ENCODE results near the gene FAP. TPM values are rescaled to one million over a fixed set of nuclear protein-coding genes. Genes with fewer than 3 reads are reported as not detected.

Gene FAP
- total and polyA plus RNA-seq, 2 experiments from 2014 or later = 38.1 to 67.8 TPM

GRCh38 chr2:162280654-162281053 lies 37.4 kb upstream of the FAP start:
- no peaks in the 10 kb centered on the region for H3K4me1 ChIP-seq (ENCODE audit: insufficient read depth)
- H3K9me2 ChIP-seq (replicated peaks; ENCODE audit: insufficient read depth) = no peaks in the 10 kb centered on the region
- H3K4me2 ChIP-seq = no peak overlapping the region
- H2AFZ ChIP-seq = no peak overlapping the region
- H3K36me3 ChIP-seq (replicated peaks; ENCODE audit: insufficient read depth, low read depth) = no peaks in the 10 kb centered on the region
- H3K4me3 ChIP-seq = no peak overlapping the region
- H3K9me3 ChIP-seq (ENCODE audit: low read depth) = no peaks in the 10 kb centered on the region
- H3K79me2 ChIP-seq = no peaks in the 10 kb centered on the region
- no peaks in the 10 kb centered on the region for H4K20me1 ChIP-seq (ENCODE audit: insufficient read depth, poor library complexity, severe bottlenecking)
- DNase-seq (ENCODE audit: low spot score) = no peak
- H3K27ac ChIP-seq = no peak overlapping the region
- TF ChIP-seq CTCF (IDR thresholded peaks at IDR 0.05; ENCODE audit: poor library complexity) = no peak
- no peak for TF ChIP-seq EZH2phosphoT487 (IDR thresholded peaks at IDR 0.05; ENCODE audit: low read depth, severe bottlenecking, unreplicated experiment)
- TF ChIP-seq EZH2 (IDR thresholded peaks at IDR 0.05; ENCODE audit: borderline replicate concordance) = no peak
- 88% methylated on average over 1 of the region's 1 CpG for whole genome bisulfite sequencing (ENCODE audit: low lambda C conversion rate, missing lambda C conversion rate)
- no peaks in the 10 kb centered on the region for H3K27me3 ChIP-seq

GRCh38 chr2:162277381-162277780 lies 34.1 kb upstream of the FAP start:
- TF ChIP-seq CTCF (IDR thresholded peaks at IDR 0.05; ENCODE audit: poor library complexity) (no peak), EZH2phosphoT487 (IDR thresholded peaks at IDR 0.05; ENCODE audit: low read depth, severe bottlenecking, unreplicated experiment) (no peak), EZH2 (IDR thresholded peaks at IDR 0.05; ENCODE audit: borderline replicate concordance) (no peak)
- 90% methylated on average over 4 of the region's 4 CpGs for WGBS (ENCODE audit: low lambda C conversion rate, missing lambda C conversion rate)
- Histone ChIP-seq H3K79me2 (no peaks in the 10 kb centered on the region), H3K36me3 (replicated peaks; ENCODE audit: insufficient read depth, low read depth) (no peaks in the 10 kb centered on the region), H3K9me3 (ENCODE audit: low read depth) (no peaks in the 10 kb centered on the region), H3K4me3 (no peak overlapping the region), H2AFZ (no peak overlapping the region), H4K20me1 (ENCODE audit: insufficient read depth, poor library complexity, severe bottlenecking) (no peaks in the 10 kb centered on the region), H3K27ac (no peak overlapping the region), H3K4me2 (no peak overlapping the region), H3K27me3 (no peaks in the 10 kb centered on the region), H3K9me2 (replicated peaks; ENCODE audit: insufficient read depth) (no peaks in the 10 kb centered on the region), H3K4me1 (ENCODE audit: insufficient read depth) (no peaks in the 10 kb centered on the region)
- no peak for DNase-seq (ENCODE audit: low spot score)

- H3K9me3 ChIP-seq (ENCODE audit: low read depth) = no peaks in the 10 kb centered on the region
- H3K27me3 ChIP-seq = no peaks in the 10 kb centered on the region
- no peaks in the 10 kb centered on the region for H3K79me2 ChIP-seq
- no peaks in the 10 kb centered on the region for H3K9me2 ChIP-seq (replicated peaks; ENCODE audit: insufficient read depth)
- WGBS (ENCODE audit: low lambda C conversion rate, missing lambda C conversion rate) = 94% methylated on average over 1 of the region's 1 CpG
- H3K4me2 ChIP-seq = no peak overlapping the region
- H3K4me3 ChIP-seq = no peak overlapping the region
- no peak overlapping the region for H3K27ac ChIP-seq
- H3K4me1 ChIP-seq (ENCODE audit: insufficient read depth) = no peaks in the 10 kb centered on the region
- no peak for DNase-seq (ENCODE audit: low spot score)
- H3K36me3 ChIP-seq (replicated peaks; ENCODE audit: insufficient read depth, low read depth) = no peaks in the 10 kb centered on the region
- TF ChIP-seq EZH2phosphoT487 (IDR thresholded peaks at IDR 0.05; ENCODE audit: low read depth, severe bottlenecking, unreplicated experiment) (no peak), CTCF (IDR thresholded peaks at IDR 0.05; ENCODE audit: poor library complexity) (no peak), EZH2 (IDR thresholded peaks at IDR 0.05; ENCODE audit: borderline replicate concordance) (no peak)
- no peak overlapping the region for H2AFZ ChIP-seq
- H4K20me1 ChIP-seq (ENCODE audit: insufficient read depth, poor library complexity, severe bottlenecking) = no peaks in the 10 kb centered on the region
These were observed 24.8 kb upstream of the FAP start for GRCh38 chr2:162267996-162268395.

GRCh38 chr2:162267496-162267895 lies 24.3 kb upstream of the FAP start:
- H3K4me1 ChIP-seq (ENCODE audit: insufficient read depth) = no peaks in the 10 kb centered on the region
- TF ChIP-seq EZH2 (IDR thresholded peaks at IDR 0.05; ENCODE audit: borderline replicate concordance) = no peak
- no peak for TF ChIP-seq EZH2phosphoT487 (IDR thresholded peaks at IDR 0.05; ENCODE audit: low read depth, severe bottlenecking, unreplicated experiment)
- no peak for TF ChIP-seq CTCF (IDR thresholded peaks at IDR 0.05; ENCODE audit: poor library complexity)
- H3K36me3 ChIP-seq (replicated peaks; ENCODE audit: insufficient read depth, low read depth) = no peaks in the 10 kb centered on the region
- H3K27ac ChIP-seq = no peak overlapping the region
- H3K79me2 ChIP-seq = no peaks in the 10 kb centered on the region
- H3K4me2 ChIP-seq = no peak overlapping the region
- H3K9me2 ChIP-seq (replicated peaks; ENCODE audit: insufficient read depth) = no peaks in the 10 kb centered on the region
- H3K4me3 ChIP-seq = no peak overlapping the region
- H2AFZ ChIP-seq = no peak overlapping the region
- H4K20me1 ChIP-seq (ENCODE audit: insufficient read depth, poor library complexity, severe bottlenecking) = no peaks in the 10 kb centered on the region
- H3K27me3 ChIP-seq = no peaks in the 10 kb centered on the region
- 90% methylated on average over 5 of the region's 5 CpGs for WGBS (ENCODE audit: low lambda C conversion rate, missing lambda C conversion rate)
- no peak for DNase-seq (ENCODE audit: low spot score)
- no peaks in the 10 kb centered on the region for H3K9me3 ChIP-seq (ENCODE audit: low read depth)

Data from hepatocyte (in vitro differentiated cells).